SHP77 treated with DMSO at 0.1 percent for 48 hours (cell line): ENCODE data around the gene SMC3.
"Not testable (repeated sequence)": the region's sequence is repeated elsewhere in the genome, so short reads cannot be mapped to it uniquely, and the experiment has no call there.

Experiments
- DNase-seq: peaks from one replicate; lab custom pipeline; 2025; lab: John Stamatoyannopoulos, UW

SMC3 gene

DNA sequence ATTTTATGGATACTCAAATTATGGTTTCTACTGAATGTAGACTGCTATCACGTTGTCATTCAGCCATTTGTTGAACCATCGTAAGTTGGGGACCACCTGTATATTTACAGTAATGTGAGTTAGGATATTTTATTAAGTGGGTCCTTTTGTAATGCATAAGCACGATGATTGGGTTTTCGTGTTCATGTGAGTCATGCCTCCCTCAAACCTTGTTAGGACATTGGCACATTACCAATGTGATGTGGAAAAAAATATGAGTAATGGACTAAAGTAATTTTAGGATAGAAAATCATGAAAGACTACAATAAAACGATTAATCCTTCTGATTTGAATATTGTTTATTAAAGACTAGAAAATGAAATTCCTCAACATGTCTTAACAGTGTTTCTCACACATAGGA lies 8.7 kb downstream of the SMC3 start:
- DNase-seq: no peak

GRCh38 chr10:110577056-110577455 lies 9.6 kb downstream of the SMC3 start:
- no peak for DNase-seq

DNA sequence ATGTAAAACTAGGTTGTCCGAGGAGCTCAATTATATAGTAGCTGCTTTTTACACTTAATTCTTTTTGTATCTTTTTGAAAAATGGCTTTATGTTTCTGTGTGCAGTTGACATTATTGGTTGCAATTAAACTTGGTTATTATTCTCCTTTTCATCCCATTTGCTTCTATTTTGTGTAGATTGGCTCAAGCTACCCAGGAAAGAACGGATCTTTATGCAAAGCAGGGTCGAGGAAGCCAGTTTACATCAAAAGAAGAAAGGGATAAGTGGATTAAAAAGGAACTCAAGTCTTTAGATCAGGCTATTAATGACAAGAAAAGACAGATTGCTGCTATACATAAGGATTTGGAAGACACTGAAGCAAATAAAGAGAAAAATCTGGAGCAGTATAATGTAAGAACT lies 16.5 kb downstream of the SMC3 start:
- DNase-seq: no peak

DNA sequence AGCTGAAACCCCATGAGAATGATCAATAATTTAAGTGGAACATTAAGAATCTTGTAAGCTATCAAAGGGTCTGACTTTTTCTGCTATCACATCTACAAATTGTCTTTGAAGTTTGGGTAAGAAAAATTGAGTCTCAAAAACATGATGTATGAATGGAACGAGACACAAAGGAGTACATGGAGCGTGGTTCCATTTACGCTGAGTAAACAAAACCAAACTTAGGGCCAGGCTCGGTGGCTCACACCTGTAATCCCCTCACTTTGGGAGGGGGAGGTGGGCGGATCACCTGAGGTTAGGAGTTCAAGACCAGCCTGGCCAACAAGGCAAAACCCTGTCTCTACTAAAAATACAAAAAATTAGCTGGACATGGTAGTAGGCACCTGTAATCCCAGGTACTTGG lies 24.3 kb downstream of the SMC3 start:
- DNase-seq: no peak

DNA sequence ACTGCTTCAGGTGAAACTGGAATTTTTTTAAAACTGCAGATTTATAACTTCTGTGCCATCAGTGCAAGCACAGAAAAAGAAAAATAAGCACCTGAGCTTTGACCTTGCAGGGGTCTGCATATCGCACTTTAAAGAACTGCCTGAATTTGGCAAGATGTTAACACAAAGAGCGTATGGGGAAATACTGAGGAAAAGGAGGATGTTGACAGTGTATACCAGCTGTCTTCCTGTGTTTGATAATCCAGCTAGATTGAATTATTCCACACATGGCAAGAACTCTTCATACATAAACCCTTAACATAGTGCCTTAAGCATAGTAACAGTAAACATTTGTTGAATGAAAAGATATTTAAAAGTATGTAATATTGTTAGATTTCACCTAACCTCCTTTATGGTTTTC lies 30.0 kb downstream of the SMC3 start:
- DNase-seq: no peak

GRCh38 chr10:110600487-110601101 lies 33.1 kb downstream of the SMC3 start:
- DNase-seq: peak; percentile 38

- no peak for DNase-seq
These were observed 34.1 kb downstream of the SMC3 start for GRCh38 chr10:110601581-110601980.

DNA sequence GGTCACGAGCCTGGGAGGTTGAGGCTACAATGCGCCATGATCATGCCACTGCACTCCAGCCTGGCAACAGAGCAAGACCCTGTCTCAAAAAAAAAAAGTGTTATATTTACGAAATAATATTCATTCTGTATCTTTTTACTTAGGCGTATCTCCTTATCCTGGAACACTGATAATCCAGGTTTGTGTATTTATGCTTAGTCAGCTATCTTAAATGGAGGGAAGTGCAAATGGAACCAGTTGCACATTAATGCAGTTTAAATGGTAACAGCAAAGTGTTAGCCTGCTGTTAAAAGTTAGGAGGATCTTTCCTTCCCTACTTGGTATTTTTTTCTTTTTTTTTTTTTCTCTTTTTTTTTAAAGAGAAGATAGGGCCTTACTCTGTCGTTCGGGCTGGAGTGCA lies 40.6 kb downstream of the SMC3 start:
- no peak for DNase-seq

DNA sequence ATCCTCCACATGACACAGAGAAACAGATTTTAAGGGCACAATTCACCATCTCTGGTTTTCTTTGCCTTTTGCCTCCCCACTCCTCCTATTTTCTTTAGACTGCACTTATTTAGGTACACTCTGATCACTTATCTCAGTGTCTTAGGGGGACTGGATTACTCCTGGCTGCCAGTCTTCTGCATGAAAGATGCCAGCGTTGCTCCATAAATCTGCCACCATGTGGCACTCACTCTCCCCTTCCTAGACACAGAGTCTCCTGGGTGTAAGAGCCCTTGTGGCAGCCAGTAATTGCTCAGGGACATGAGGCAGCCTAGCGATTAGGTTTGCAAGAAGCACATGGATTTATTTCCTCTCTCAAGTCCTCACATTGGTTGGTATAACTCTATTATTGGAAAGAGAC lies 42.1 kb downstream of the SMC3 start:
- DNase-seq: peak; percentile 44

DNA sequence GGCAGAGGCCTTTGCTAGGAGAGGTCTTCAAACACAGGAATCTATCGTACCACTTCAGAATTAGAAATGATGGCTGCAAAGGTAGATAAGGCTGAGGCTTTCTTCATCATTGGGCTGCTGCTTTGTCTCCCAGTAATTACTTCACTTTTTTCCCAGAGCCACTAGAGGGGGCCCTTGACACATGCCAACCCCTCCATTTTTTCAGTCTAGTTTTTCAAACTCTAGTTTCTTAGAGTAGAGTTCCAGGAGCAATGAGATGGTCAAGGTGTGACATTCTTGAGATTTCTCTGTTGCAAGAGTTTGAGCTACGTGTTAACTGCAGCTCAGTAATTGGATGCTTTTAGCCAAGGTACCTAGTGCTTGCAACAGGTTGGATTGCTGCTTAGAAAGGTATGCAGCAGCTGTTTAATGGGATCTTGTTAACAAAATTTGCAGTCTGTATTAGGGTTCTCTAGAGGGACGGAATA lies 42.8 kb downstream of the SMC3 start:
- peak; percentile 50 for DNase-seq

DNA sequence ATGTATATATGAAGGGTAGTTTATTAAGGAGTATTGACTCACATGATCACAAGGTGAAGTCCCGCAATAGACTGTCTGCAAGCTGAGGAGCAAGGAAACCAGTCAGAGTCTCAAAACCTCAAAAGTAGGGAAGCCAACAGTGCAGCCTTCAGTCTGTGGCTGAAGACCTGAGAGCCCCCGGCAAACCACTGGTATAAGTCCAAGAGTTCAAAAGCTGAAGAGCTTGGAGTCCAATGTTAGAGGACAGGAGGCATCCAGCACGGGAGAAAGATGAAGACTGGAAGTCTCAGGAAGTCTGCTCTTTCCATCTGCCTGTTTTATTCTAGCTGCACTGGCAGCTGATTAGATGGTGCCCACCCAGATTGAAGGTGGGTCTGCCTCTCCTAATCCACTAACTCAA lies 43.3 kb downstream of the SMC3 start:
- not testable (repeated sequence) for DNase-seq

DNA sequence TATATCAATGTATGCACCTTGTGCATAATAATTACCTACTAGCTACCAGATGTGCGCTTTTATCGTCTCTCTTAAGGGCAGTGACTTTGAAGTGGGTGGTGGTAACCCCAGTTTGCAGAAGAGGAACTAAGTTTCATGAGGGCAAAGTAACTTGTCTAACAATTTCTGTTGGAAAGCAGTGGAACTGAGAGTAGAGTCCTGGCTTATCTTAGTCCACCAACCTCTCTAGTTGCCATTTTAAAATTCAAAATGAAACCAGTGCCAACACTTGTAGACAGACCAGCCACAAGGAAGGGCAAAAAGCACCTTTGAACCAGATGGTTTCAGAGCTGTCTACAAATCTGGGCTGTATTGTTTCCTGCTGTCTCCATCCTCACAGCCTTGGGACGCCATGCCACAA lies 44.6 kb downstream of the SMC3 start:
- no peak for DNase-seq

- DNase-seq: no peak
These were observed 45.1 kb downstream of the SMC3 start for GRCh38 chr10:110612629-110613028.

GRCh38 chr10:110613341-110613995 lies 46.0 kb downstream of the SMC3 start:
- no peak for DNase-seq

GRCh38 chr10:110613996-110614495 lies 46.6 kb downstream of the SMC3 start:
- no peak for DNase-seq

DNA sequence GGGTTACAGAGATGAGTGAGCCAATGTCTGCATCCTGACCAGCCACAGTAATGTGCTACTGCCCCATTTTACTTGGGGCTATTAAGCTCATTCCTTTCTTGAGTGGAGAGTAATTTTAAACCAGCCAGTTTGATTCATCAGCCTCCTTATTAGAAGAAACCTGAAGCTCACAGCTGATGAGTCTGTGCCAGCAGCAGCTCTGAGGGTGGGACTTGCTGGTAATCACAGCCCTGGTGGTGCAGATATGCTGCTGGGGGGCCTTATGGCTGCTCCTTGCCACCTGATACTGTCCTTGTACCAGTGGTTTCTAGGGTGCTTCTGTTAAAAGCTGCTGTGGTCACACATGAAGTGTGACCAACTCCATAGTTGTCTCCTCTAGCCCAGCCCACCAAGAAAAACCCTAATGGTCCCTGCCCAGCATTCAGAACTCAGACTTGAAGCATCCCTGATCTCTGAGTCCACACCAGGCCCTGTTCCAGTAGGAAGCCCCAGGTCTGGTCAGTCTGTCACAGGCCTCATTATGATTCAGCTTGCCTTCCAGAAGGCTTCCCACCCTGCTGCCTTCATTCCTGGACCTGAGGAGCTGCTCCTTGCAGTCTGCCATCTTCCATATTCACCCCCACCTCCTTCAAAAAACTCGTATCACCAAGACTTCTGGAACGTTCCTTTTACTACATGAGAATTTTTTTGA lies 47.7 kb downstream of the SMC3 start:
- no peak for DNase-seq

DNA sequence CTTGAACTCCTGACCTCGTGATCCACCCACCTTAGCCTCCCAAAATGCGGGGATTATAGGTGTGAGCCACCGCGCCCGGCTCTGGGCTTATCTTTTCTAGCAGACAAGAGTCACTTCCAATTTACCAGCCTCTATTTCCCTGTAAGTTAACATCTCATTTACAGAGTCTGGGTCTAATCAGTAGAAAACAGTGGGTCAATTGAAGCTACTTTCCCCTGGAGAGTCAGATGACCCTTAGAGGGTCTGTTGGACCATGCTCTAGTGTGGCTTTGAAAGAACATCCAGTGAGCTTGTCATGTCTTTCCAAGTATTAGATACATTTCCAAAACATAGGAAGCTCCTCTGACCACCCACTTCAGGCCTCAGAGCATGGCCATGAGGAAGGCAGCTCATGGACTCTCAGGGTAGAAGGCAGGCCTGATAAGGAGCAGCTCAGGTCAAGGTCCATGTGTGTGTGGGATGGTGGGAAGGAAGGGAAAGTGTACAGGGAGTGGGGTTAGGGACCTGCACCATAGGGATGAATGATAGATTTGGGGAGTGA lies 49.1 kb downstream of the SMC3 start:
- no peak for DNase-seq

- DNase-seq: peak; percentile 85
These were observed 50.1 kb downstream of the SMC3 start for GRCh38 chr10:110617425-110618229.

GRCh38 chr10:110618230-110618610 lies 50.7 kb downstream of the SMC3 start:
- no peak for DNase-seq

- DNase-seq: no peak
These were observed 52.3 kb downstream of the SMC3 start for GRCh38 chr10:110619514-110620397.

DNA sequence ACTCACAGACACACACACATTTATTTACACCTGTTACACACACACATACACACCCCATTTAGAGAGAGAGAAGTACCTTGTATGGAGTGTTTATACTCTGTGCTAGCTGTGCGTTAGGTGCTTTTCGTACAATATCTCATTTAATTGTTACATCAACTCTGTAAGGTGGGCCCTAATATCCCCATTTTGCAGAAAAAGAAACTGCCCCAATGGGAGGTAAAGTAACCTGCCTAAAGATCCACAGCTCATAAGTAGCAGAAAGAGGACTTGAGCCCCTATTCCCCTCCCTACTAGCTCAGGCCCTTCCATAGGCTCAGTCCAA lies 52.9 kb downstream of the SMC3 start:
- no peak for DNase-seq
